HEK293T (cell line): ENCODE data around the gene ANKRD33.

ENCODE experiments used
- BHLHE40 ChIP-seq: fragments of 450-650 bp; IDR thresholded peaks from 2 replicates; pipeline ENCODE4 v1.6.1; 2016; ENCODE audit warnings: mild to moderate bottlenecking, moderate library complexity, borderline replicate concordance
- ELF4 ChIP-seq: fragments of 450-650 bp; IDR thresholded peaks from 2 replicates; pipeline ENCODE4 v1.6.1; 2017; ENCODE audit warnings: antibody characterized with exemption
- FOXA1 ChIP-seq: fragments of 450-650 bp; IDR thresholded peaks from 2 replicates; pipeline ENCODE4 v1.6.1; 2016; ENCODE audit warnings: mild to moderate bottlenecking
- FOXK2 ChIP-seq: fragments of 450-650 bp; IDR thresholded peaks from 2 replicates; pipeline ENCODE4 v1.6.1; 2016; ENCODE audit warnings: mild to moderate bottlenecking
- FOXM1 ChIP-seq: fragments of 450-650 bp; IDR thresholded peaks from 2 replicates; pipeline ENCODE4 v1.6.1; 2017; ENCODE audit warnings: mild to moderate bottlenecking, borderline replicate concordance
- L3MBTL2 ChIP-seq: fragments of 450-650 bp; conservative IDR thresholded peaks from 2 replicates; pipeline ENCODE4 v1.6.1; 2016; ENCODE audit warnings: mild to moderate bottlenecking
- LEF1 ChIP-seq: fragments of 450-650 bp; IDR thresholded peaks from 2 replicates; pipeline ENCODE4 v1.6.1; 2017; ENCODE audit warnings: mild to moderate bottlenecking, borderline replicate concordance
- NFRKB ChIP-seq: fragments of 450-650 bp; IDR thresholded peaks from 2 replicates; pipeline ENCODE4 v1.6.1; 2016; ENCODE audit warnings: mild to moderate bottlenecking, moderate library complexity
- SP1 ChIP-seq: fragments of 450-650 bp; IDR thresholded peaks from 2 replicates; pipeline ENCODE4 v1.6.1; 2017
- SUZ12 ChIP-seq: fragments of 450-650 bp; IDR thresholded peaks from 2 replicates; pipeline ENCODE4 v1.6.1; 2016; ENCODE audit warnings: mild to moderate bottlenecking
- TARDBP ChIP-seq: fragments of 450-650 bp; IDR thresholded peaks from 2 replicates; pipeline ENCODE4 v1.6.1; 2016

DNA sequence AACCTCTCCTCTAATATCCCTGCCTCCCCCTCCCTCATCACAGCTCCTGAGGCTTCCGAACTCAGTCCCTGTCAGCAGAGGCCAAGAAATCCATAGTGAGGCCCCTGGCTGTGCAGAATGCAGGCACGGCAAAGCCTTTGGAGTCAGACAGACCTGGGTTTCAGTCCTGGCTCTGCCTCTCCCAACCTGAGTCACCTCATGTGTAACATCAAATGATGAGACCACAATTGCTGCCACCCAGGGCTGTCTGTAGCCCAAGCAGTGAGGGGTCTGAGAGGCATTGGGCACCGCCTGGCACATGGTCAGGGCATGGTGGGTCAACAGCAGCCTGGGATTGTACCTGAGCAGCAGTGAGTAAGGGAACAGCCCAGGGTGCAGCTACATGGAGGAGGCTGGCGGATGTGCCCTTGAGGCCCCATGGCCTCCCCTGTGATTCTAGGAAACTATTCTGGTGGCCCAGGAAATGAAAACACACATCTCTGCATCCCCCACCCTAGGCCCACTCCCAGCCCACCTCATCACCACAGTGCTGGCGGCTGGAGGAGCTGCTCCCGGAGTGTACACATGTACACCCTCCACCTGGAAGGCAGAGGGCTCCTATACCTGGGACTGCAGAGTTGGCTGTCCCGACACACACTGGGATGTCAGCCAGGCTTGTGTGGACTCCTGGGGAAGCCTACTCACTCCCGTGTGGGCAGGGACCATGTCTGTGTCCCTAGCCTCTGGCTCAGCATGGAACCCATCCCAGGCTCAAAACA, 7.7 kb downstream of the ANKRD33 start:
- no peak for TF ChIP-seq LEF1
- no peak for TF ChIP-seq SP1
- no peak for TF ChIP-seq SUZ12
- no peak for TF ChIP-seq L3MBTL2
- TF ChIP-seq FOXM1, result no peak
- no peak for TF ChIP-seq BHLHE40
- TF ChIP-seq ELF4, result no peak
- TF ChIP-seq FOXK2, result no peak
- no peak for TF ChIP-seq FOXA1
- no peak for TF ChIP-seq TARDBP
- no peak for TF ChIP-seq NFRKB
